ENCODE measurements around the gene FASTKD3.

DNA sequence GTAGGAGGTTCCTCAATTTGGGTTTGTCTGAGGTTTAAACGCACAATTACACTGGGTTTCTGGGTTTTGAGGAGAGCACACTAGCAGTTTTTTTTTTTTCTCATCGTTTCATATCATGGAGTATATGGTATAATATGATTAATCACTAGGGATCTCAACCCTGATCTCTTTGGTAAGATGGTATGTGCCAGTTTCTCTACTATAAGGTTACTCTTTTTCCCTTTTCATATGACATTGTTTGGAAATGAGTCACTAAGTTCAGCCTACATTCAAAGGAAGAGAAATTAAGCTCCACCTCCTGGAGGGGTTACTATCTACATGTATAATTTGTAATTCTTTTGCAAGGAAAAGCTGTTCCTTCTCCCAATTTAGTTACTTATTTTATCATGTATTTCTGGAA is 35.3 kb upstream of the FASTKD3 start:
- TF ChIP-seq, protein P1, sequence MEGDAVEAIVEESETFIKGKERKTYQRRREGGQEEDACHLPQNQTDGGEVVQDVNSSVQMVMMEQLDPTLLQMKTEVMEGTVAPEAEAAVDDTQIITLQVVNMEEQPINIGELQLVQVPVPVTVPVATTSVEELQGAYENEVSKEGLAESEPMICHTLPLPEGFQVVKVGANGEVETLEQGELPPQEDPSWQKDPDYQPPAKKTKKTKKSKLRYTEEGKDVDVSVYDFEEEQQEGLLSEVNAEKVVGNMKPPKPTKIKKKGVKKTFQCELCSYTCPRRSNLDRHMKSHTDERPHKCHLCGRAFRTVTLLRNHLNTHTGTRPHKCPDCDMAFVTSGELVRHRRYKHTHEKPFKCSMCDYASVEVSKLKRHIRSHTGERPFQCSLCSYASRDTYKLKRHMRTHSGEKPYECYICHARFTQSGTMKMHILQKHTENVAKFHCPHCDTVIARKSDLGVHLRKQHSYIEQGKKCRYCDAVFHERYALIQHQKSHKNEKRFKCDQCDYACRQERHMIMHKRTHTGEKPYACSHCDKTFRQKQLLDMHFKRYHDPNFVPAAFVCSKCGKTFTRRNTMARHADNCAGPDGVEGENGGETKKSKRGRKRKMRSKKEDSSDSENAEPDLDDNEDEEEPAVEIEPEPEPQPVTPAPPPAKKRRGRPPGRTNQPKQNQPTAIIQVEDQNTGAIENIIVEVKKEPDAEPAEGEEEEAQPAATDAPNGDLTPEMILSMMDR (conservative IDR thresholded peaks at IDR 0.05 in 1 of 2, IDR thresholded peaks at IDR 0.05 in 1 of 2; ENCODE audit: extremely low read depth in 1 of 2, insufficient read depth in 1 of 2, low read depth in 1 of 2, low read length in 2 of 2) = no peak
- TF ChIP-seq EZH2 (IDR thresholded peaks at IDR 0.05; ENCODE audit: borderline replicate concordance, low read length) = no peak
